Measurements from ENCODE around the gene TNFRSF18.

The TNFRSF18 gene

DNA sequence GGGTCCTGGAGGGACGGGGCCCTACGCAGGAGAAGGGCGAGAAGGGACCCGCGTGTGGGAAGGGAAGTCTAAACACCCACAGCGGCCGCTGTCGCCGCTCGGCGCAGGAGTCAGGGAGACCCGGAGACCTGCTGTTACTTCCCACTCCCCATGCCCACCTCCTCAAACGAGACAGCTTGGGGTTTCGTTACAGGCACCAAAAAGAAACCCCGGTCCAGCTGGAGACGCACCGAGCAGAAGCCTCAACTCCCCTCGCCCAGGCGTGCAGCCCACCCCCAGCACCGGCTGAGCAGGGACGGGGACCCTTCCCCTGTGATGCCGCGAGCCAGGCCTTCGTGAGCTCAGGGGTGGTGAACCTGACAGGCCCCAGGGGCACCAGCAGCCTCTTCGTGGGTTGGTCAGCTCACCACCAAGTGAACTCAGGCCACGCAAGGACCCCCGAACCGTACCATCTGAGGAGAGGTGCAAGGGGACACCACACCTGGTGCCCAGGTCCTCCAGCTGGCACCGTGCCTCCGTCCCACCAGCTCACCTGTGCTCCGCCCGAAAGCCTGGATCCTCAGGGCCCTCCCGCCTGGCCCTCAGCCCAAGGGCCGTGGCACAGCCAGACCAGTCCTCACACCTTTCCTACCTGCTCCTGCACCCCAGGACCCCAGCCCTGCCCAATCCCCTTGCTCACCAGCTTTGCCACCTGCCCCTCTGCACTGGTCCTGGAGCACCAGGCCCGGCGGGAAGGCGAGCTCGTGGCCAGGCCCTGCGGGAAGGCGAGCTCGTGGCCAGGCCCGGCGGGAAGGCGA lies 20.4 kb upstream of the TNFRSF18 start:
- Mint-ChIP-seq H3K4me3 (no peak overlapping the region), H3K27me3 (no peaks in the 10 kb centered on the region), H3K36me3 (ENCODE audit: low read depth) (peaks cover 32% of the 10 kb centered on the region), H3K27ac (no peak overlapping the region), H3K4me1 (peaks cover 24% of the 10 kb centered on the region), H3K9me3 (no peaks in the 10 kb centered on the region)
- ATAC-seq: no peak
- no peak for DNase-seq

DNA sequence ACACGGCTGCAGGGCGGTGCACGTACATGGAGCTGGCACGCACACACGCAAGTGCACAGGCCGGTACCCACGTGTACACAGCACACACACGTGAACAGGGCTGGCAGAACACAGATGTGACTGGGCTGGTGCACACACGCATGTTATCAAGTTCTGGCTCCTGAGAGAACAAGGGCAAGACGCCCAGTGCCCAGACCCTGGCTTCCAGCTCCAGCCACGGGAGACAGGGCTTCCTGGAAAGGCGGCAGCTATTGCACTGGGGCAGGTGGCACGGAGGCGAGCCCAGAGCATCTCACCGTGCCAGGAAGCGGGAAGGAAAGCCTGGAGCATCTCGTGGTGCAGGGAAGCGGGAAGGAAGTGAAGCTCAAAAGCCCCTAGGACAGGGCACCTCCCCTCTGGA lies 19.5 kb upstream of the TNFRSF18 start:
- DNase-seq (no peak), ATAC-seq (no peak)
- peaks cover 23% of the 10 kb centered on the region for H3K4me1 Mint-ChIP-seq
- peaks cover 31% of the 10 kb centered on the region for H3K36me3 Mint-ChIP-seq (ENCODE audit: low read depth)
- no peaks in the 10 kb centered on the region for H3K27me3 Mint-ChIP-seq
- H3K9me3 Mint-ChIP-seq: no peaks in the 10 kb centered on the region
- H3K4me3 Mint-ChIP-seq: no peak overlapping the region
- no peak overlapping the region for H3K27ac Mint-ChIP-seq

DNA sequence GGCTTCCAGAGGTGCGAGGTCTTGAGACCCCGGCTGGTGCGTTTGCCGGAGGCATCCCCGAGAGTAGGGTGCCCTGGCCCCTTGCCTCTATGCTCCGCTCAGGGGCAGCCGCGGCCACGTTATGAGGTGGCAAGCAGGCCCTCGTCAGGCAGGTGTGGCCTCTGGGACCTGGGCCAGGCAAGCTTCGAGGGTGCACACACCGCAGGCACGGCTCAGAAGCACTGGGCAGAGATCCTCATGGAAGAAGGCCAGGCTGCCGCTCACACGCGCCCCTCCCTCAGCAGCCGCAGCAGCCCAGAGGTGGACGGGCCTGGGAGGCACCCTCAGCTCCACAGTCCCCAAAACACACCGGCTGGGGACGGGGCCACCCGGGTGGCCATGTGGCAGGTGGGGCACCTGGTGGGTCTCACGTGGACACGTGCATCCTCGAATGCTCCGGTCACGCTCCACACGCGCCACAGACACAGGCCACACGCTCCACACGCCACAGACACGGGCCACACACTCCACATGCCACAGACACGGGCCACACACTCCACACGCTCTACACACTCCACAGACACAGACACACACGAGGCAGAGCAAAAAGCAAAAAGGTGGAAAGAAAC lies 18.9 kb upstream of the TNFRSF18 start:
- Mint-ChIP-seq H3K36me3 (ENCODE audit: low read depth) (peaks cover 27% of the 10 kb centered on the region), H3K27me3 (no peaks in the 10 kb centered on the region), H3K4me3 (no peak overlapping the region), H3K9me3 (no peaks in the 10 kb centered on the region), H3K27ac (no peak overlapping the region), H3K4me1 (peaks cover 17% of the 10 kb centered on the region)
- ATAC-seq: no peak
- no peak for DNase-seq

DNA sequence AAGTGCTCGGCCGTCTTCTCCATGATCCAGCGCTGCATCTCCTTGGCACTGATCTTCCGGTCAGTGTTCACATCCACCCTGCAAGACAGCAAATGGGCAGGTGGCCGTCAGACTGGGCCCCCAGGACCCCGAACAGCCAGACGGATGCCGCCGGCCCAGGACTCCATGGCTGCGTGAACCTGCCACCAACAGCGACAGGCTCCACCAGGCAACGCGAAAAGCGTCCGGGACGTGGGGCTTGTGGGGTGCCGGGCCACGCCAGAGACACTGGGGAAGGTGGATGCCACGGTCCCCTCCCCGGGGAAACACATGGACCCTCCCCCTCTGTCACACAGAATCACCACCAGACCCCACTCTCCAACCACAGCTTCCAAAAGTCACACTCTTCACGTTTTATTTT lies 17.5 kb upstream of the TNFRSF18 start:
- Mint-ChIP-seq H3K4me3 (no peak overlapping the region), H3K4me1 (peaks cover 9% of the 10 kb centered on the region), H3K9me3 (no peaks in the 10 kb centered on the region), H3K27me3 (no peaks in the 10 kb centered on the region), H3K36me3 (ENCODE audit: low read depth) (peaks cover 21% of the 10 kb centered on the region), H3K27ac (no peak overlapping the region)
- no peak for ATAC-seq
- no peak for DNase-seq

DNA sequence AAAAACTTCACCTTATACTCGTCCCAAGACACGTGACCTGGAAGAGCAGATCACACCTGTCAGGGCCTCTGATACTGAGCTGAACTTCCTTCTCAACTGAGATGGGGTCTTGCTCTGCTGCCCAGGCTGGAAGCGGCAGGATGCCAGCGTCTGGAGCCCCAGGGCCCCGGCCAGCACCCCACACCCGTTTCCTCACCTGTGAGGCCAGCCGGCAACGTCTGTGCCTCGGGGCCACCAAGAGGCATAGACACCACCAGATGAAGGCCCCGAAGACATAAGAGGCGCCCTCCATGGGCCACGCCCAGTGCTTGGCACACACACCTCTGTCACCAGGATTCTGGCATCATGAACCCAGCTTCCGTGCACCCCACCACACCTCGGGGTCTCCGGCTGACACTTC lies 16.9 kb upstream of the TNFRSF18 start:
- Mint-ChIP-seq H3K27me3 (no peaks in the 10 kb centered on the region), H3K9me3 (no peaks in the 10 kb centered on the region), H3K4me1 (peaks cover 9% of the 10 kb centered on the region), H3K36me3 (ENCODE audit: low read depth) (peaks cover 21% of the 10 kb centered on the region), H3K27ac (no peak overlapping the region), H3K4me3 (no peak overlapping the region)
- no peak for DNase-seq
- ATAC-seq: no peak

DNA sequence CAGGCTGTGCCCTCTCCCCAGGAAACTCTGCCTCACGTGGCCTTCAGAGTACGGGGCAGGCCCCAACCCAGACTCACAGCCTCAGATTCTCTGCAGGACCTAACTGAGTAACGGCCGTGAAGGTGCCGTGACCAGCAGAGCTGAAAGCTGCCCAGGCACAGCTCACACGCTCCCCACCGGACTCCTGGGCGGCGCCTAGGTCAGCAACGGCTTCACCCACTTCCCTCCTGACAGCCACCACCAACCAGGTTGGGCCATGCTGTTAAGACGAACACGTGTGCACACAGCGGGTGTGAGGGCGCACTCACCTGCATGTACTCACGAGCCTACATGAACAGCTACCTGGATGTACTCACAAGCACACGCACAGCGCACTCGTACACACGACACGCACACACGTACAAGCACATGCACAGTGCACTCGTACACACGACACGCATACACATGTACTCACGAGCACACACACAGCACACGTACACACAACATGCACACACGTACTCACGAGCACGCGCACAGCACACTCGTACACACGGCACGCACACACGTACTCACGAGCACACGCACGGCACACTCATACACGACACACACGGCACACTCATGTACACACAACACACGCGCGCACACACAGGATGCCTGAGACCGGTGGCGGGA lies 16.3 kb upstream of the TNFRSF18 start:
- ATAC-seq: no peak
- H3K4me3 Mint-ChIP-seq: no peak overlapping the region
- no peak overlapping the region for H3K27ac Mint-ChIP-seq
- H3K27me3 Mint-ChIP-seq: no peaks in the 10 kb centered on the region
- no peaks in the 10 kb centered on the region for H3K9me3 Mint-ChIP-seq
- H3K36me3 Mint-ChIP-seq (ENCODE audit: low read depth): peaks cover 25% of the 10 kb centered on the region
- H3K4me1 Mint-ChIP-seq: peaks cover 15% of the 10 kb centered on the region
- no peak for DNase-seq

DNA sequence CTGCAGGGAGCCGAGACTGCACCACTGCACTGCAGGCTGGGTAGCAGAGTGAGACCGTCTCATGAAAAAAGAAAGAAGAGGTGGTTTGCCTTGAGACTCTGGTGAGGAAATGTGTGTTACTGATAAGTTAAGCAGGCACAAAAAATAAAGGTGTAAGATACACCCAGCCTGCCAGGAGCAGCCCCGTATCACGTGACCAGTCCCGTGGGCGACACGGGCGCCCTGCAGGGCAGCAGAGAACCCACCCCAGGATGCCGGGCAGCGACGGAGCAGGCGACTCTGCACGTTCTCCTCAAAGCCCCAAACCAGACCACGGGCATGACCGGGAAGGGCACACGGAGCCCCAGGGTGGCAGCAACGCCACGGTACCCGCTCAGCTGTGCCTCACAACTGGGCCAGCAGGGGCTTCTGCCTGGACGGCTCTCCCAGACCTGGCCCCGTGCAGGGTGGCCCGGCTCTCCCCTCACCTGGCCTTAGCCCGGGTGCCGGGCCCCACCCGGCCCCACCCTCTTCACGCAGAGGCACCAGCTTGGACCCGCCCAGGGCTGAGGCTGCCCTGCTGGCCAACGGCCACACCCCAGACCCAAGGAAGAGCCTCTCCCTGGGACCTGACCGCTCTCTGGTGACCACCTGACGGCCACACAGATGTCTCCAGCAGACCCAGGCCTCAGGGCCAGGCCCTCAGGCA lies 15.6 kb upstream of the TNFRSF18 start:
- no peak overlapping the region for H3K27ac Mint-ChIP-seq
- ATAC-seq: no peak

DNA sequence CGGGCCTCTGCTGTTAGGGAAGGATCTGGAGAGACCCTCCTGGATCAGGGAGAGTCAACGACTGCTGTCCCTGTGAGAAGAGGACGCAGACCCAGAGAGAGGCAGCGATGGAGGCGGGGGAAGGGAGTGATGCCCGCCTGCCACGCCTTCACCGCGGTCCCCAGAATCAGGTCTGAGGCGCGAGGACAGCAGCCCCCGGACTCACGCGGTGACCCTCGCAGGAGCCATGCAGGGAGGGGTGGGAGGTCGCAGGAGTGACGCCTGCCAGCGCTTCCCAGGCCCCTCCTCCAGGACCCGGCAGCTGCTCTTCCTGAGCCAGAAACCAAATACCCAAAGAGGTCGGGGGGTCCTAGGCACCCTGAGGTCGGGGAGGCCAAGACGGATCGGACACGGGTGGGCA lies 13.8 kb upstream of the TNFRSF18 start:
- ATAC-seq (no peak), DNase-seq (no peak)
- H3K27me3 Mint-ChIP-seq: no peaks in the 10 kb centered on the region
- peaks cover 29% of the 10 kb centered on the region for H3K36me3 Mint-ChIP-seq (ENCODE audit: low read depth)
- H3K9me3 Mint-ChIP-seq: no peaks in the 10 kb centered on the region
- H3K4me3 Mint-ChIP-seq: no peak overlapping the region
- H3K27ac Mint-ChIP-seq: peak overlapping the region; percentile 12
- peaks cover 31% of the 10 kb centered on the region for H3K4me1 Mint-ChIP-seq

More for the DNA sequence above, 15.6 kb upstream of the TNFRSF18 start:
- no peaks in the 10 kb centered on the region for H3K27me3 Mint-ChIP-seq
- peaks cover 19% of the 10 kb centered on the region for H3K4me1 Mint-ChIP-seq
- H3K9me3 Mint-ChIP-seq: no peaks in the 10 kb centered on the region
- H3K4me3 Mint-ChIP-seq: no peak overlapping the region
- H3K36me3 Mint-ChIP-seq (ENCODE audit: low read depth): peaks cover 25% of the 10 kb centered on the region
- no peak for DNase-seq

DNA sequence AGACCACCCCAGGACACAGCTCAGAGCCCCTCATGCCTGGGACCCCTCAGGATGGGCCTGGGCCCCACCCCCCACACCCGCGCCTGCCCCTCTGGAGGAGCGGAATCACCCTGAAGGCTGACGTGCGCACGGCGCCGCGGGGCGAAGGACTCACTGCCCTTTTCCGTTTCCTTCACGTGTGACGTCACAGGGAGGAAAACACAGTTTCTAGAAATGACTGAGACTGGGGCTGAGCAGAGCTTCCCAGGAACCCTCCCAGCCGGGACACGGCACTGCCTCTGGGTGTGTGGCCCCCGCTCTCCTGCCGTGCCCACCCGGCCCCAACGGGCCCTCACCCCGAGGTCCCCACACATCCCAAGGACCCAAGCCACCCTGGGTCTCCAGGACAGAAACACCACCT lies 12.9 kb upstream of the TNFRSF18 start:
- Mint-ChIP-seq H3K27ac (peak overlapping the region; percentile 67), H3K27me3 (no peaks in the 10 kb centered on the region), H3K36me3 (ENCODE audit: low read depth) (peaks cover 29% of the 10 kb centered on the region), H3K4me1 (peaks cover 40% of the 10 kb centered on the region), H3K4me3 (no peak overlapping the region), H3K9me3 (no peaks in the 10 kb centered on the region)
- DNase-seq: no peak
- ATAC-seq: peak; percentile 4

DNA sequence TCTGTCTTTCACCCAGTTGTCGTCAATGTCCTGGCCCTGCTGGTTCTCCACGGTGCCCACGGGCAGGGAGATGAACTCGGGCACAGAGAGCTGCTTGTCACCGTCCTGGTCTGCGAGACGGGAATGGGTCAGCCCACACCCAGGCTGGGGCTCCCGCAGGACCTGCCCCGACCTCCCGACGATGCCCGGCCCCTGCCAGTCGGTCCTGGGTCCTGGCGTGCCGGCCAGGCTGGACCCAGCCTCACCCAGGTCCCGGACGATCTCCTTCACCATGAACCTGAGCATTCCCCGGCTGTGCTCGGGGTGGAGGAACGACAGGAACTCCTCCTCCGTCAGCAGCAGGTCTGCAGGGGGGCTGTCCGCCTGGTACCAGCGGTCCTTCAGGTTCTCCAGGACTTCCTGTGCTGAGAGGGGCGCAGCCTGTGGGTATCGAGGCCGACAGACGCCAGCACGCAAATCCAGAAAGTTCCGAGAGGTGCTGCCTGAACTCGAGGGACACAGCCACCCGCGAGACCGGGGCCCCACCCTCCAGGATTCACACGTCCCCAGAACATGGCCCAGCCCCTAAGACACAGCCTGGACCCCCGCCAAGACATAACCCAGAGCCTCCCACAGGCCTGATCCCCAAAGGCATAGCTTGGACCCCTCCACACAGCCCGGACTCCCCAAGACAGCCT lies 12.3 kb upstream of the TNFRSF18 start:
- no peaks in the 10 kb centered on the region for H3K27me3 Mint-ChIP-seq
- no peaks in the 10 kb centered on the region for H3K9me3 Mint-ChIP-seq
- no peak overlapping the region for H3K4me3 Mint-ChIP-seq
- H3K4me1 Mint-ChIP-seq: peaks cover 42% of the 10 kb centered on the region
- peaks cover 26% of the 10 kb centered on the region for H3K36me3 Mint-ChIP-seq (ENCODE audit: low read depth)
- no peak for DNase-seq
- peak overlapping the region; percentile 67 for H3K27ac Mint-ChIP-seq
- no peak for ATAC-seq

DNA sequence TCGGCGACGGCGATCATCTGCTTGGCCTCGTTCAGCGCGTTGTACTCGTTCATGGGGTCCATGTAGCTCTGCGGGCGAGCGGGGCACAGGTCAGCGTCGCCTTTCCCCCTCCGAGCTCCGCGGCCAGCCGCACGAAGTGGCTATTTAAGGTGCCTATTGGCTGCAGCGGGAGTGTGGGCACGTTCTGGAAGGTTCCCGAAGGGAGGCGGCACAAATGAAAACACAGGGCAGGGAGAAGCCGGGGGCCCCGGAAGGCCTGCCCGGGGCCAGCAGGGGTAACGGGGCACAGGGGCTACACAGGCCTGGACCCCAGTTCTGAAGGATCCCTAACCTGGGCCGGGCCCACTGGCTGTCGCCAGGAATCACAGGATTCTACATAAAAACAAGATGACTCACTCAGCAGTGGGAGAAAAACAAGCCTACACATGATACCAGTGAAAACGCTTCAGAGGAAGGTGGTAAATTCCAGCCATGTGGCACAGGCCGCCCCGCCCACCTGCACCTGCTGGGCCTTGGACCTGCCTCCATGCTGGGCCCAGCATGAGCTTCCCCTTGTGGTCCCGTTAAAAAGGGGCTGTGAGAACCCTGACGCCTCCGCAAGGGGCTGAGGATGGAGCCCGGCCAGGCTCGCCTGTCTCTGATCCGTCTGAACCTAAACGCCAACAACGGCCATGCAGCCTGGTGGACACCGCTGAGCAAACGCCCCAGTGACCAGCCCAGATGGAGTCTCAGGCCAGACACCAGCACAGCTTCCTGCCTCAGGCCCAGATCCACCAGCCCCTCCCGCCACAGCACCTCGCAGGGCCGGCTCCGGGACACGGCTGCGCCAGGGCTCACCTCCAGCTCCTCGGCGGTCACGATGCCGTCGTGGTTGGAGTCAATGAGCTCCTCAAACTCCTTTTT lies 11.5 kb upstream of the TNFRSF18 start:
- DNase-seq (peak; percentile 36), ATAC-seq (no peak)
- H3K4me1 Mint-ChIP-seq: peaks cover 42% of the 10 kb centered on the region

DNA sequence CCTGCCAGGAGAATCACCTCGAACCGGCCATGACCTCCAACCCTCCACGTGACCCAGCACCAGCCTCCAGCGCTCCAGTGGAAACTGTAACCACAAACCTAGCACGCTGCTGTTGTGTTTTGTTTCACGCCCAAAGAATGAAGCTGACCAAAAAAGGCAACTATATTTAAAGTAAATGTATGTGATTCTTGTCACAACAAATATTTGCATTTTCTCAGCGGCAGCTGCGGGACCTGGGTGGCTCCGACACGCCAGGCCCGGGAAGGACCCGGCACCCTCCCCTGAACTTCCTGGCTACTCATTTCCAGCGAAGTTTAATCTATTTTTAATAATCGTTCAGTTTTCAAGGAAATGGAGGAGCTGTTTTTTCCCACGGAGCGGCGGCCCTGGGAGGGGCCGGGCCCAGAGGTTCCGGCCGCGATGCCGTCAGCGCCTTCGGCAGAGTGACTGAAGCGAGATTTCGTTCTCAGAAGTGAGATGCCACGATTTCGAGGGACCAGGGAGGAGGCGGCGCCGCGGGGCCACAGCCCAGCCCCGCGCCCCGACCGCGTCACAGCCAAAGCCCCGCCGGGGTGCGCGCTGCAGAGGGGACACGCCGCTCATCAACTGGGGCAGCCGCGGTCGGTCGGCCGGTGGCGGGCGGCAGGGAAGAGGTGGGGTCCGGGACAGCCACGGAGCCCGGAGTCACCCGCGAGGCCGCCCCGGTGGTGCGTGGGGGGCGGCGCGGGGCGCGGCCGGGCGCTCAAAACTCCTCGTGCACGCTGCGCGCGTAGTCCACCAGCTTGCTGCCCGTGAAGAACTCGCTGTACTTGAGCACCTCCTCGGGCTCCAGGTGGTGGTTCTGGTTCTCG lies 10.6 kb upstream of the TNFRSF18 start:
- Mint-ChIP-seq H3K4me1 (peaks cover 42% of the 10 kb centered on the region), H3K9me3 (no peaks in the 10 kb centered on the region), H3K36me3 (ENCODE audit: low read depth) (peaks cover 18% of the 10 kb centered on the region), H3K27me3 (no peaks in the 10 kb centered on the region), H3K27ac (peak overlapping the region; percentile 82), H3K4me3 (peak overlapping the region; percentile 59)
- ATAC-seq (no peak), DNase-seq (peak; percentile 37)

More for the DNA sequence above, 11.5 kb upstream of the TNFRSF18 start:
- H3K4me3 Mint-ChIP-seq: no peak overlapping the region
- peaks cover 21% of the 10 kb centered on the region for H3K36me3 Mint-ChIP-seq (ENCODE audit: low read depth)
- H3K27me3 Mint-ChIP-seq: no peaks in the 10 kb centered on the region
- H3K27ac Mint-ChIP-seq: peak overlapping the region; percentile 35
- no peaks in the 10 kb centered on the region for H3K9me3 Mint-ChIP-seq

All from activated naive CD8-positive, alpha-beta T cell treated with anti-CD3 and anti-CD28 coated beads, Interleukin-2, amount 50 U/mL, for 24 hours (primary cell).